GM23338 (cell line): ENCODE data around the gene SPTBN4.
"Not testable (repeated sequence)": the region's sequence is repeated elsewhere in the genome, so short reads cannot be mapped to it uniquely, and the experiment has no call there.

Experiments
- CREB1 ChIP-seq: fragments of 250-450 bp; sonication (Bioruptor Pico); IDR thresholded peaks from 2 replicates; pipeline ENCODE4 v1.5.0; 2020; ENCODE audit warnings: low read depth, mild to moderate bottlenecking, moderate library complexity
- EZH2 ChIP-seq: fragments of 200-600 bp; sonication (generic); IDR thresholded peaks from one replicate; pipeline ENCODE4 v1.8.0; 2017; ENCODE audit warnings: antibody characterized with exemption, mild to moderate bottlenecking, low read depth; ENCODE audit not compliant: unreplicated experiment
- EZH2phosphoT487 ChIP-seq: fragments of 200-600 bp; sonication (generic); IDR thresholded peaks from one replicate; pipeline ENCODE4 v1.8.1; 2018; ENCODE audit warnings: antibody characterized with exemption; ENCODE audit not compliant: unreplicated experiment
- JUNB ChIP-seq: IDR thresholded peaks from one replicate; pipeline ENCODE4 v1.6.1; 2016; ENCODE audit warnings: antibody characterized with exemption; ENCODE audit not compliant: unreplicated experiment
- NANOG ChIP-seq: IDR thresholded peaks from 2 replicates; pipeline ENCODE4 v1.6.1; 2016; ENCODE audit warnings: antibody characterized with exemption, borderline replicate concordance
- POLR2AphosphoS5 ChIP-seq: IDR thresholded peaks from 2 replicates; pipeline ENCODE4 v1.6.1; 2016; ENCODE audit warnings: antibody characterized with exemption, low read depth
- TF ChIP-seq, protein P1 (sequence below), 2 experiments: fragments of 200-600 bp in 1 of 2; sonication (generic) in 1 of 2; conservative IDR thresholded peaks; 2 replicates each; pipeline versions ENCODE4 v1.5.1 to v1.6.1; 2016 to 2017; ENCODE audit warnings: antibody characterized with exemption in 2 of 2, low read depth in 2 of 2, mild to moderate bottlenecking in 2 of 2, moderate library complexity in 1 of 2
- TF ChIP-seq, protein P2 (sequence below): IDR thresholded peaks from 2 replicates; pipeline ENCODE4 v1.6.1; 2016; ENCODE audit warnings: antibody characterized with exemption
- TF ChIP-seq, protein P3 (sequence below): IDR thresholded peaks from one replicate; pipeline ENCODE4 v1.6.1; 2018; ENCODE audit warnings: antibody characterized with exemption; ENCODE audit not compliant: unreplicated experiment

DNA sequence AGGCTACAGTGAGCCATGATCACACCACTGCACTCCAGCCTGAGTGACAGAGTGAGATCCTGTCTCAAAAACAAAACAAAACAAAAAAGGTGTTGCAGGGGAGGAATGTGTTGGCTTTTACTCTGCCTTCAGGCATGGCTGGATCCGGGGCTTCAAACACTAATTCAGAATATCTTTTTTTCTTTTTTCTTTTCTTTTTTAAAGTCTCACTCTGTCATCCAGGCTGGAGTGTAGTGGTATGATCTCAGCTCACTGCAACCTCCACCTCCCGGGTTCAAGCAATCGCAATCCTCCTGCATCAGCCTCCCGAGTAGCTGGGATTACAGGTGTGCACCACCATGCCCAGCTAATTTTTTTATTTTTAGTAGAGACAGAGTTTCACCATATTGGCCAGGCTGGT is 124.9 kb downstream of the SPTBN4 start:
- TF ChIP-seq, protein P1, sequence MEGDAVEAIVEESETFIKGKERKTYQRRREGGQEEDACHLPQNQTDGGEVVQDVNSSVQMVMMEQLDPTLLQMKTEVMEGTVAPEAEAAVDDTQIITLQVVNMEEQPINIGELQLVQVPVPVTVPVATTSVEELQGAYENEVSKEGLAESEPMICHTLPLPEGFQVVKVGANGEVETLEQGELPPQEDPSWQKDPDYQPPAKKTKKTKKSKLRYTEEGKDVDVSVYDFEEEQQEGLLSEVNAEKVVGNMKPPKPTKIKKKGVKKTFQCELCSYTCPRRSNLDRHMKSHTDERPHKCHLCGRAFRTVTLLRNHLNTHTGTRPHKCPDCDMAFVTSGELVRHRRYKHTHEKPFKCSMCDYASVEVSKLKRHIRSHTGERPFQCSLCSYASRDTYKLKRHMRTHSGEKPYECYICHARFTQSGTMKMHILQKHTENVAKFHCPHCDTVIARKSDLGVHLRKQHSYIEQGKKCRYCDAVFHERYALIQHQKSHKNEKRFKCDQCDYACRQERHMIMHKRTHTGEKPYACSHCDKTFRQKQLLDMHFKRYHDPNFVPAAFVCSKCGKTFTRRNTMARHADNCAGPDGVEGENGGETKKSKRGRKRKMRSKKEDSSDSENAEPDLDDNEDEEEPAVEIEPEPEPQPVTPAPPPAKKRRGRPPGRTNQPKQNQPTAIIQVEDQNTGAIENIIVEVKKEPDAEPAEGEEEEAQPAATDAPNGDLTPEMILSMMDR (conservative IDR thresholded peaks at IDR 0.05; ENCODE audit: low read depth in 2 of 2), result not testable (repeated sequence)
- TF ChIP-seq EZH2phosphoT487; POLR2AphosphoS5; EZH2; CREB1 (CRISPR knock-in tag); NANOG; JUNB: not testable (repeated sequence)
- TF ChIP-seq, protein P2, sequence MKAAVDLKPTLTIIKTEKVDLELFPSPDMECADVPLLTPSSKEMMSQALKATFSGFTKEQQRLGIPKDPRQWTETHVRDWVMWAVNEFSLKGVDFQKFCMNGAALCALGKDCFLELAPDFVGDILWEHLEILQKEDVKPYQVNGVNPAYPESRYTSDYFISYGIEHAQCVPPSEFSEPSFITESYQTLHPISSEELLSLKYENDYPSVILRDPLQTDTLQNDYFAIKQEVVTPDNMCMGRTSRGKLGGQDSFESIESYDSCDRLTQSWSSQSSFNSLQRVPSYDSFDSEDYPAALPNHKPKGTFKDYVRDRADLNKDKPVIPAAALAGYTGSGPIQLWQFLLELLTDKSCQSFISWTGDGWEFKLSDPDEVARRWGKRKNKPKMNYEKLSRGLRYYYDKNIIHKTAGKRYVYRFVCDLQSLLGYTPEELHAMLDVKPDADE, result not testable (repeated sequence)
- TF ChIP-seq, protein P3, sequence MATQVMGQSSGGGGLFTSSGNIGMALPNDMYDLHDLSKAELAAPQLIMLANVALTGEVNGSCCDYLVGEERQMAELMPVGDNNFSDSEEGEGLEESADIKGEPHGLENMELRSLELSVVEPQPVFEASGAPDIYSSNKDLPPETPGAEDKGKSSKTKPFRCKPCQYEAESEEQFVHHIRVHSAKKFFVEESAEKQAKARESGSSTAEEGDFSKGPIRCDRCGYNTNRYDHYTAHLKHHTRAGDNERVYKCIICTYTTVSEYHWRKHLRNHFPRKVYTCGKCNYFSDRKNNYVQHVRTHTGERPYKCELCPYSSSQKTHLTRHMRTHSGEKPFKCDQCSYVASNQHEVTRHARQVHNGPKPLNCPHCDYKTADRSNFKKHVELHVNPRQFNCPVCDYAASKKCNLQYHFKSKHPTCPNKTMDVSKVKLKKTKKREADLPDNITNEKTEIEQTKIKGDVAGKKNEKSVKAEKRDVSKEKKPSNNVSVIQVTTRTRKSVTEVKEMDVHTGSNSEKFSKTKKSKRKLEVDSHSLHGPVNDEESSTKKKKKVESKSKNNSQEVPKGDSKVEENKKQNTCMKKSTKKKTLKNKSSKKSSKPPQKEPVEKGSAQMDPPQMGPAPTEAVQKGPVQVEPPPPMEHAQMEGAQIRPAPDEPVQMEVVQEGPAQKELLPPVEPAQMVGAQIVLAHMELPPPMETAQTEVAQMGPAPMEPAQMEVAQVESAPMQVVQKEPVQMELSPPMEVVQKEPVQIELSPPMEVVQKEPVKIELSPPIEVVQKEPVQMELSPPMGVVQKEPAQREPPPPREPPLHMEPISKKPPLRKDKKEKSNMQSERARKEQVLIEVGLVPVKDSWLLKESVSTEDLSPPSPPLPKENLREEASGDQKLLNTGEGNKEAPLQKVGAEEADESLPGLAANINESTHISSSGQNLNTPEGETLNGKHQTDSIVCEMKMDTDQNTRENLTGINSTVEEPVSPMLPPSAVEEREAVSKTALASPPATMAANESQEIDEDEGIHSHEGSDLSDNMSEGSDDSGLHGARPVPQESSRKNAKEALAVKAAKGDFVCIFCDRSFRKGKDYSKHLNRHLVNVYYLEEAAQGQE, result not testable (repeated sequence)
